ENCODE measurements around the gene NAV2. TPM values are rescaled to one million over a fixed set of nuclear protein-coding genes. Genes with fewer than 3 reads are reported as not detected.

Gene NAV2
- total and polyA plus RNA-seq, 12 donors: 6.9 to 34.7 (median 20.2) TPM

DNA sequence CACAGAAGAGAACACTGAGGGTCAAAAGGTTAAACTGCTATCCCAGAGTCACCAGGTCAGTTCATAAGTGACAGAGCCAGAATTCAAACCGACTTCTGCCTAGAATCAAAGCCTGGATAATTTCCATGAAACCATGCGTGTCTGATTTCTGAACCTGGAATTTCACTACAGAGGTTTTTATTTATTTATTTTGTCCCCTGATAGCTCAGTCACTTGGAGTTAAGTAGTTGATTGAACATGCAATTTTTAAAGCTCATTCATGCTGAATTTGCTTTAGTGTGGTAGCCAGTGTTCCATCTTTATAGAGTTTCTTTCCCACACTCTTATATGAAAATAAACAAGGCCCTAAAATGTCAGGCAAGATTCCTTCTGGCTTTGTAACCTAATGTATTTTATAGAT is 93.2 kb downstream of the NAV2 start:
- no peaks in the 10 kb centered on the region for H3K9me3 ChIP-seq
- no peaks in the 10 kb centered on the region for H3K36me3 ChIP-seq
- TF ChIP-seq, protein P1, sequence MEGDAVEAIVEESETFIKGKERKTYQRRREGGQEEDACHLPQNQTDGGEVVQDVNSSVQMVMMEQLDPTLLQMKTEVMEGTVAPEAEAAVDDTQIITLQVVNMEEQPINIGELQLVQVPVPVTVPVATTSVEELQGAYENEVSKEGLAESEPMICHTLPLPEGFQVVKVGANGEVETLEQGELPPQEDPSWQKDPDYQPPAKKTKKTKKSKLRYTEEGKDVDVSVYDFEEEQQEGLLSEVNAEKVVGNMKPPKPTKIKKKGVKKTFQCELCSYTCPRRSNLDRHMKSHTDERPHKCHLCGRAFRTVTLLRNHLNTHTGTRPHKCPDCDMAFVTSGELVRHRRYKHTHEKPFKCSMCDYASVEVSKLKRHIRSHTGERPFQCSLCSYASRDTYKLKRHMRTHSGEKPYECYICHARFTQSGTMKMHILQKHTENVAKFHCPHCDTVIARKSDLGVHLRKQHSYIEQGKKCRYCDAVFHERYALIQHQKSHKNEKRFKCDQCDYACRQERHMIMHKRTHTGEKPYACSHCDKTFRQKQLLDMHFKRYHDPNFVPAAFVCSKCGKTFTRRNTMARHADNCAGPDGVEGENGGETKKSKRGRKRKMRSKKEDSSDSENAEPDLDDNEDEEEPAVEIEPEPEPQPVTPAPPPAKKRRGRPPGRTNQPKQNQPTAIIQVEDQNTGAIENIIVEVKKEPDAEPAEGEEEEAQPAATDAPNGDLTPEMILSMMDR (IDR thresholded peaks at IDR 0.05): no peak
- H3K4me1 ChIP-seq: peaks cover 0 to 78% (median 46%) of the 10 kb centered on the region in 9 donors
- peak overlapping the region in 2 of 10 donors; percentile 16 to 28 for H3K27ac ChIP-seq
- H3K4me3 ChIP-seq: no peak overlapping the region
- 42 to 65% methylated on average over 2 of the region's 2 CpGs for WGBS, 2 donors
- DNase-seq (no peak), ATAC-seq (no peak)
- intact Hi-C loops (cut with DNase I): loop anchor here in 8 of 10 donors (5.0 to 10.0 kb wide), 3 partner anchors 61 to 244 kb away; no protein-coding TSS in a partner anchor
- no peaks in the 10 kb centered on the region for H3K27me3 ChIP-seq

DNA sequence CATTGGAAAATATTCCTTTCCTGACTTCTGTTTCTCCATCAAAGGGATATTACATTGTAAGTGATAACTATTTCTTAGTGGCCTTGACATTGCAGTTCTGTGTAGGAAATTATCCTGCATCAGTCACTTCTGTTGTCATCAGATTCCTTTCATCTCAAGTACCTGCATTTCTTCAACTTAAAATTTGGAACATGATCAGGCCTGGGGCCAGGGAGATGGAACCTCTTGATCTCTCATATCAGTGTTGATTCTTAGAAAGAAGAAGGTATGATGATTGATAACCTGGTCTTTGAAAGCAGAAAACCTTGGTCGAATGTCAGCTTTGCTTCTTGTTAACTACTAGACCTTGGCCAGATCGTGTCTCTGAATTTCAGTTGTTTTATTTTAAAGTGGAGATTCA is 93.6 kb downstream of the NAV2 start:
- 63 to 72% methylated on average over 2 of the region's 2 CpGs for WGBS, 2 donors
- H3K9me3 ChIP-seq: no peaks in the 10 kb centered on the region
- no peaks in the 10 kb centered on the region for H3K27me3 ChIP-seq
- TF ChIP-seq, protein P1 (IDR thresholded peaks at IDR 0.05): no peak
- ATAC-seq: no peak
- H3K4me3 ChIP-seq: no peak overlapping the region
- no peak overlapping the region for H3K27ac ChIP-seq
- peaks cover 0 to 77% (median 43%) of the 10 kb centered on the region in 9 donors for H3K4me1 ChIP-seq
- DNase-seq: no peak
- intact Hi-C loops (cut with DNase I): loop anchor here in 8 of 10 donors (5.0 to 10.0 kb wide), 3 partner anchors 61 to 244 kb away; no protein-coding TSS in a partner anchor
- H3K36me3 ChIP-seq: no peaks in the 10 kb centered on the region

DNA sequence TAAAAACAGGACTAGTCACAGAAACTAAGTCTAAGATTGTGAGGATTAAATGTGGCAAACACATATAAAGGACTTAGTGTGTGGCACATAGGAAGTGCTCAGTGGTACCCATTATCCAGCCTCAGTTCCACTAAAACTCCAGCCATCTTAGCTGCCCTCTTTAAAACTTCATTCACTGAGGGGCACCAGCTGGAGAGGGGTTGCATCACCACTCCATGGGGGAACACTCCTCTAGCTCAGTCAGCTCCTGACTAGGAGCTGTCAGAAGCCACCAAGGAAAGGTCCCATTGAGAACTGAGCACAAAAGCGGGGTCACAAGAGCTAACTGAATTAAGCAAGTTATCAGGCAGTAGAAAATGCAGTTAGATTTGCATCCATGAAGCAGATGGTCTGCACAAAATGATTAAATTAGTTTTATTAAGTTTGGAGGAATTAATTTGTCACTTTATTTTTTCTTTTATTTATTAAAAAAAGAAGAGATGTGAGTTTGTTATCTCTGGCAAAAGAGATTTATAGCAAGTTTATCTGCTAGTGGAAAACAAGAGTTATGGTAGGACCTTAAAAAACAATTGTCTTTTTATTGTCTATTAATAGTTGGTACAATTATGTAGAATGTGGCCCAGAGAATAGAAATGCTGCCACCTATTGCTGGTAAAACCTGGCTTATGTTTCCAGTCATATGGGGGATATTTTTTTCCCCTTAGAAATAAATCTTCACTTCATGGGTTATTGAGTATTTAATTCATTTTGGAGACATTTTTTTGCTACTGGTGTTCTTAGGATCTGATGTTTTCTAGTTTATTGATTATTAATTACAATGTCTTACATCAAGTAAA is 95.7 kb downstream of the NAV2 start:
- no peak overlapping the region for H3K4me3 ChIP-seq
- DNase-seq (no peak), ATAC-seq (no peak)
- WGBS, 2 donors: 94 to 98% methylated on average over 1 of the region's 1 CpG
- TF ChIP-seq, protein P1 (IDR thresholded peaks at IDR 0.05): peak in 8 of 9 donors; percentile 11 to 55 (median 35)
- H3K9me3 ChIP-seq: no peaks in the 10 kb centered on the region
- H3K27me3 ChIP-seq: no peaks in the 10 kb centered on the region
- H3K27ac ChIP-seq: no peak overlapping the region
- H3K36me3 ChIP-seq: no peaks in the 10 kb centered on the region
- H3K4me1 ChIP-seq: peaks cover 0 to 77% (median 36%) of the 10 kb centered on the region in 9 donors
- intact Hi-C loops (cut with DNase I): loop anchor here in 8 of 10 donors (5.0 to 10.0 kb wide), 3 partner anchors 63 to 246 kb away; no protein-coding TSS in a partner anchor

DNA sequence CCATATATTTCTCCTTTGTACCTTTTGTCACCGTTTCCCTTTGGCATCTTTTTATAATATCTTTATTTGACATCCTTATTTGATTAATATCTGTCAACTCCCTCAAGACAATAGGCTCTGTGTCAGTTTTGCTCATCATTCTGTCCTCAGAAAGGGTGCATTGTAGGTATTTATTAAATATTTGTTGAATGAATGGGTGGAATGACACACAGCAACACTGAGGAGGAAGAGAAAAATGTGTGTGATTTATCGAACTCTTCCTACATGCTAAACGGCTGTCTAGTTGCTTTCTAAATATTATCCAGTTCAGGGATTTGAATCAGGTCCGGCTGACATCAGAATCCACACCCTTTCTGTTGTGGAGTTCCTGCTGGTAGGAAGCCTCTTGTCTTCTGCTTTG is 98.2 kb downstream of the NAV2 start:
- no peak for DNase-seq
- Histone ChIP-seq H3K27me3 (no peaks in the 10 kb centered on the region), H3K9me3 (no peaks in the 10 kb centered on the region), H3K36me3 (no peaks in the 10 kb centered on the region), H3K4me3 (no peak overlapping the region), H3K4me1 (peaks cover 0 to 77% (median 26%) of the 10 kb centered on the region in 9 donors), H3K27ac (no peak overlapping the region)
- TF ChIP-seq, protein P1 (IDR thresholded peaks at IDR 0.05): no peak
- 85% methylated on average over 4 of the region's 4 CpGs for WGBS, 2 donors
- intact Hi-C loops (cut with DNase I): loop anchor here in 2 of 10 donors (10.0 kb wide), 1 partner anchor 94 kb away; no protein-coding TSS in a partner anchor
- ATAC-seq: no peak

Measured in heart right ventricle (tissue), 16 donors.